ENCODE measurements around the gene DHX34. TPM values are rescaled to one million over a fixed set of nuclear protein-coding genes. Genes with fewer than 3 reads are reported as not detected.

DHX34 gene
- total RNA-seq, 1 experiment from 2014 or later, result 38.2 TPM

- H3K79me2 ChIP-seq (ENCODE audit: insufficient read depth, low read length), result no peaks in the 10 kb centered on the region
- no peak overlapping the region for H3K27ac Mint-ChIP-seq
- no peaks in the 10 kb centered on the region for H3K4me1 ChIP-seq (ENCODE audit: insufficient read depth, low read length)
- no peak for DNase-seq
- no peak overlapping the region for H3K4me3 Mint-ChIP-seq
- no peak overlapping the region for H4K8ac ChIP-seq (replicated peaks; ENCODE audit: insufficient read length, low read depth, low read length)
- H2BK12ac ChIP-seq (ENCODE audit: insufficient read length, low read depth, low read length), result no peak overlapping the region
- H3K4me1 Mint-ChIP-seq, result peaks cover 0 to 3% of the 10 kb centered on the region in 2 experiments; a peak in 1 of 4 replicates
- H4K91ac ChIP-seq (ENCODE audit: insufficient read length, low read depth, low read length), result no peak overlapping the region
- no peak for TF ChIP-seq CTCF (conservative IDR thresholded peaks at IDR 0.05)
- no peak overlapping the region for H3K9ac ChIP-seq (ENCODE audit: extremely low read depth, insufficient read length, low read length)
- H3K56ac ChIP-seq (ENCODE audit: insufficient read length, low read depth, low read length), result no peak overlapping the region
- no peak overlapping the region for H2BK120ac ChIP-seq (ENCODE audit: low read depth, low read length, poor library complexity, severe bottlenecking)
- H3T11ph ChIP-seq (ENCODE audit: low read length), result no peak overlapping the region
- H4K5ac ChIP-seq (ENCODE audit: insufficient read length, low read depth, low read length), result no peak overlapping the region
- no peaks in the 10 kb centered on the region; a peak in 1 of 7 replicates for H3K36me3 Mint-ChIP-seq (ENCODE audit: insufficient read depth in 1 of 3, low read depth in 3 of 3)
- H3K27ac ChIP-seq (ENCODE audit: insufficient read length, low read depth, low read length), result no peak overlapping the region
- no peak overlapping the region for H3K14ac ChIP-seq (ENCODE audit: insufficient read depth, low read length)
- no peak overlapping the region for H2BK5ac ChIP-seq (ENCODE audit: insufficient read length, low read length)
- H3K23me2 ChIP-seq (ENCODE audit: insufficient read length, low read depth, low read length, poor library complexity, severe bottlenecking), result peaks cover 3% of the 10 kb centered on the region
- no peaks in the 10 kb centered on the region for H3K27me3 ChIP-seq (ENCODE audit: insufficient read depth, low read length)
- H3K23ac ChIP-seq (ENCODE audit: insufficient read length, low read depth, low read length), result no peak overlapping the region
- WGBS (ENCODE audit: extremely low coverage, insufficient read length, low lambda C conversion rate), result no CpG with 5 or more reads among the region's 8 CpGs
- no peak overlapping the region for H3K4ac ChIP-seq (ENCODE audit: low read depth, low read length)
- H3K27me3 Mint-ChIP-seq (ENCODE audit: low read depth), result peaks cover 9% of the 10 kb centered on the region
- H2BK15ac ChIP-seq (ENCODE audit: low read depth, low read length), result no peak overlapping the region
- H2BK20ac ChIP-seq (ENCODE audit: low read depth, low read length, poor library complexity, severe bottlenecking), result no peak overlapping the region
- no peak overlapping the region for H3K18ac ChIP-seq (ENCODE audit: insufficient read length, low read depth, low read length)
- no peak overlapping the region for H2AFZ ChIP-seq (ENCODE audit: low read length)
- no peaks in the 10 kb centered on the region; a peak in 1 of 5 replicates for H3K9me3 Mint-ChIP-seq
- H3K4me2 ChIP-seq (ENCODE audit: insufficient read depth, insufficient read length, low read length), result no peak overlapping the region
- no peaks in the 10 kb centered on the region for H3K9me3 ChIP-seq (ENCODE audit: control insufficient read depth, low read depth, low read length)
- H2AK5ac ChIP-seq (ENCODE audit: insufficient read length, low read length), result no peak overlapping the region
- H4K20me1 ChIP-seq (ENCODE audit: control insufficient read depth, insufficient read depth, insufficient read length), result no peaks in the 10 kb centered on the region
- no peaks in the 10 kb centered on the region for H3K79me1 ChIP-seq (ENCODE audit: insufficient read depth, low read depth, low read length, poor library complexity, severe bottlenecking)
Observed at GRCh38 chr19:47323409-47323808, 25.7 kb upstream of the DHX34 start.
